ENCODE data around the gene FAM217B. TPM values are rescaled to one million over a fixed set of nuclear protein-coding genes. Genes with fewer than 3 reads are reported as not detected.
A peak's percentile ranks its signal among the peaks of the same experiment; 100 is the strongest.

Gene FAM217B
- total RNA-seq, 4 donors from 2014 or later = 5.1 to 9.3 (median 6.4) TPM

DNA sequence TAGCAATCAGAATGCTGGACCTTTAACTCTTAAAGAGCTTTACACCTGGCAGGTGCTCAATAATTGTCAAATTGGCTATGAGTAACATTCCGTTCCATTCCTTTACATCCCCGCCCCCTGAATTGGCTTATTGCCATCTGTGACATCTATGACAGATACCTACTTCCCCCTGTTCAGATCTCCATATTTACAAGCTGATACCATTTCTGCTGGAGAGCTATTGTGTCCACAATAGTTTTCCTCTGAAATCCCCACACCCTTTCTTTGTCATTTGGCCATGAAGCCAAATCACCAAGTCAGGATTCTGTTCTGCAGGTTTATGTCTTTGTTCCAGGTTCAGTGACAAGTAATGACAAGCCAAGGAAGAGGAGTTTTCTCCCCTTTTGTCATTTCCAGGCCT, 21.2 kb downstream of the FAM217B start:
- H3K9me3 ChIP-seq = no peaks in the 10 kb centered on the region
- WGBS, 2 donors = 24 to 36% methylated on average over 2 of the region's 2 CpGs
- no peaks in the 10 kb centered on the region for H3K27me3 ChIP-seq
- H3K27ac ChIP-seq = peak overlapping the region; percentile 53 to 85 (median 74)
- no peak for DNase-seq
- peaks cover 0 to 31% (median 3%) of the 10 kb centered on the region in 3 donors for H3K4me1 ChIP-seq
- no peak overlapping the region for H3K4me3 ChIP-seq
- intact Hi-C loops (cut with DNase I) = no loop called here
- no peak for TF ChIP-seq CTCF (IDR thresholded peaks at IDR 0.05)
- no peak for TF ChIP-seq POLR2A (IDR thresholded peaks at IDR 0.05)
- peaks cover 0 to 13% (median 0%) of the 10 kb centered on the region in 3 donors for H3K36me3 ChIP-seq

DNA sequence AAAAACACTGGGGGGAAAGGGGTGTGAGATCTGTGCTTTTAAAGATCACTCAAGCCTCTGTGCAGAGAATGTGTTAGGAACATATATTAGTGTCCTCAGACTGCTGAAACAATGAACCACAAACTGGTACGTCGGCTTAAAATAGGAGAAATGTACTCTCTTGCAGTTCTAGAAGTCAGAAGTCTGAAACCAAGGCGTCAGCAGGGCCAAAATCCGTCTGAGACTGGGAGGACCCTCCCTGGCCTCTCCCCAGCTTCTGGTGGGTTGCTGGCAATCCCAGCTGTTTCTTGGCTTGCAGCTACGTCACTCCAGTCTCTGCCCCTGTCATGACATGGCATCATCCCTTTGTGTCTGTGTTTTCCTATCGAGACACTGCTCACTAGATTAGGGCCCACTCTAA, 22.0 kb downstream of the FAM217B start:
- Histone ChIP-seq H3K4me1 (peaks cover 0 to 31% (median 3%) of the 10 kb centered on the region in 3 donors), H3K4me3 (no peak overlapping the region), H3K9me3 (no peaks in the 10 kb centered on the region), H3K36me3 (peaks cover 0 to 13% (median 0%) of the 10 kb centered on the region in 3 donors), H3K27ac (peak overlapping the region; percentile 68 to 85 (median 74)), H3K27me3 (no peaks in the 10 kb centered on the region)
- intact Hi-C loops (cut with DNase I) = no loop called here
- 72 to 76% methylated on average over 6 of the region's 6 CpGs for WGBS, 2 donors
- DNase-seq = no peak
- TF ChIP-seq CTCF (IDR thresholded peaks at IDR 0.05) (no peak), POLR2A (IDR thresholded peaks at IDR 0.05) (no peak)

GRCh38 chr20:59966428-59966827, 26.2 kb downstream of the FAM217B start:
- no peaks in the 10 kb centered on the region for H3K36me3 ChIP-seq
- TF ChIP-seq CTCF (IDR thresholded peaks at IDR 0.05) (no peak), POLR2A (IDR thresholded peaks at IDR 0.05) (no peak)
- no peaks in the 10 kb centered on the region for H3K9me3 ChIP-seq
- intact Hi-C loops (cut with DNase I) = no loop called here
- 71 to 77% methylated on average over 2 to 3 of the region's 3 CpGs for WGBS, 2 donors
- H3K27ac ChIP-seq = no peak overlapping the region
- H3K4me3 ChIP-seq = no peak overlapping the region
- no peaks in the 10 kb centered on the region for H3K27me3 ChIP-seq
- H3K4me1 ChIP-seq = peaks cover 0 to 36% (median 0%) of the 10 kb centered on the region in 3 donors
- no peak for DNase-seq

DNA sequence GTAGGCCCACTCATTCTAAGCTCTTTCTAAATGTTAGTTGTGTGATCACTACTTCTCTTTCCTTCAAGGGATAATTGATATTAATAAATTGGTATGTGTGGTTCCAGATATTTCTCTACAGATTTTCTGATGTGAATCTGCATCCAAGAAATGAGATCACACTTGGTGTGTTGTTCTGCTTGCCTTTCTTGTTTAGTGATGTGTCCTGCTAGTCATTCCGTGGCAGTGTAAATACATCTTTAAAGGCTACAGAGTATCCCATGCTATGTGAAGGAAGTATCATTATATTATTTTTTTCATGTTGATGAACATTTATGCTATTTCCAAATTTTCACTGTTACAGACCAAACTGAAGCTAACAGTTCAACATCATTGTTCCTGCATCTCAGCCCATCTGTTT, 31.2 kb downstream of the FAM217B start:
- H3K27me3 ChIP-seq = no peaks in the 10 kb centered on the region
- peak overlapping the region; percentile 45 to 86 (median 64) for H3K27ac ChIP-seq
- H3K4me3 ChIP-seq = no peak overlapping the region
- no peaks in the 10 kb centered on the region for H3K9me3 ChIP-seq
- TF ChIP-seq POLR2A (IDR thresholded peaks at IDR 0.05) (no peak), CTCF (IDR thresholded peaks at IDR 0.05) (no peak)
- H3K36me3 ChIP-seq = no peaks in the 10 kb centered on the region
- WGBS, 2 donors = 50 to 81% methylated on average over 1 of the region's 1 CpG
- intact Hi-C loops (cut with DNase I) = no loop called here
- DNase-seq = no peak
- peaks cover 0 to 35% (median 7%) of the 10 kb centered on the region in 3 donors for H3K4me1 ChIP-seq

- peak overlapping the region; percentile 45 to 86 (median 64) for H3K27ac ChIP-seq
- H3K27me3 ChIP-seq = no peaks in the 10 kb centered on the region
- peaks cover 0 to 35% (median 7%) of the 10 kb centered on the region in 3 donors for H3K4me1 ChIP-seq
- WGBS, 2 donors = 40 to 48% methylated on average over 12 of the region's 12 CpGs
- no peak overlapping the region for H3K4me3 ChIP-seq
- H3K9me3 ChIP-seq = no peaks in the 10 kb centered on the region
- H3K36me3 ChIP-seq = no peaks in the 10 kb centered on the region
- intact Hi-C loops (cut with DNase I) = no loop called here
- DNase-seq = no peak
- no peak for TF ChIP-seq POLR2A (IDR thresholded peaks at IDR 0.05)
- no peak for TF ChIP-seq CTCF (IDR thresholded peaks at IDR 0.05)
These were observed 32.0 kb downstream of the FAM217B start for GRCh38 chr20:59972037-59972801.

Data from esophagus squamous epithelium (tissue), 5 donors.